Breast epithelium (tissue), 3 donors: ENCODE results near the gene NTN3.

Source experiments
- POLR2A ChIP-seq: fragments of 450-650 bp; IDR thresholded peaks from one replicate; pipeline ENCODE4 v1.6.1; 2016; ENCODE audit warnings: antibody characterized with exemption, mild to moderate bottlenecking, moderate library complexity
- TF ChIP-seq, protein P1 (sequence below), 3 donors: fragments of 450-650 bp; IDR thresholded peaks; one replicate each; pipeline ENCODE4 v1.5.1; 2016 to 2017; ENCODE audit warnings: antibody characterized with exemption in 3 of 3, mild to moderate bottlenecking in 3 of 3, moderate library complexity in 3 of 3

DNA sequence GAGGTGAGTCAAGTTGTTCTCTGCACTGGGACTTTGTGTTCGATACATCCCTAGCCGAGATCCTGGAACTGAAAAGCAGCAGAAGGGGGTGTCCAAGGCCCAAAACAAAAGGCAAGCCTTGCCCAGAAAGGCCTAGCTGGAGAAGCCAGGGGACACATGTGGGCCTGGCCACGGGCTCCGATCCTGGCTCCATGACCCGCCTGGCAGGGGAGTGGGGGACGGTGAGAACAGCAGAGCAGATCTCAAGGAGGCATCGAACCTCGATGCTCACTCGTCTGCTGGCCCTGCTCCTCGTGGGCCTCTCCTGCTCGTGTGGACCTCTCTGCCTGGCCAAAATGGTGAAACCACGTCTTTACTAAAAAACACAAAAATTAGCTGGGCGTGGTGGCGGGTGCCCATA is 33.0 kb upstream of the NTN3 start:
- TF ChIP-seq, protein P1, sequence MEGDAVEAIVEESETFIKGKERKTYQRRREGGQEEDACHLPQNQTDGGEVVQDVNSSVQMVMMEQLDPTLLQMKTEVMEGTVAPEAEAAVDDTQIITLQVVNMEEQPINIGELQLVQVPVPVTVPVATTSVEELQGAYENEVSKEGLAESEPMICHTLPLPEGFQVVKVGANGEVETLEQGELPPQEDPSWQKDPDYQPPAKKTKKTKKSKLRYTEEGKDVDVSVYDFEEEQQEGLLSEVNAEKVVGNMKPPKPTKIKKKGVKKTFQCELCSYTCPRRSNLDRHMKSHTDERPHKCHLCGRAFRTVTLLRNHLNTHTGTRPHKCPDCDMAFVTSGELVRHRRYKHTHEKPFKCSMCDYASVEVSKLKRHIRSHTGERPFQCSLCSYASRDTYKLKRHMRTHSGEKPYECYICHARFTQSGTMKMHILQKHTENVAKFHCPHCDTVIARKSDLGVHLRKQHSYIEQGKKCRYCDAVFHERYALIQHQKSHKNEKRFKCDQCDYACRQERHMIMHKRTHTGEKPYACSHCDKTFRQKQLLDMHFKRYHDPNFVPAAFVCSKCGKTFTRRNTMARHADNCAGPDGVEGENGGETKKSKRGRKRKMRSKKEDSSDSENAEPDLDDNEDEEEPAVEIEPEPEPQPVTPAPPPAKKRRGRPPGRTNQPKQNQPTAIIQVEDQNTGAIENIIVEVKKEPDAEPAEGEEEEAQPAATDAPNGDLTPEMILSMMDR (IDR thresholded peaks at IDR 0.05) = no peak
- TF ChIP-seq POLR2A = no peak
